ENCODE data around the gene PRG3. TPM values are rescaled to one million over a fixed set of nuclear protein-coding genes. Genes with fewer than 3 reads are reported as not detected.

Gene PRG3
- total and polyA plus RNA-seq, 4 experiments from 2014 or later = not detected

- H3K9me3 Mint-ChIP-seq = peaks cover 0 to 2% (median 0%) of the 10 kb centered on the region in 8 donors
- no peaks in the 10 kb centered on the region for H3K4me1 ChIP-seq (ENCODE audit: insufficient read depth, low read length)
- no peaks in the 10 kb centered on the region for H3K4me1 Mint-ChIP-seq
- no peaks in the 10 kb centered on the region for H3K9me3 ChIP-seq (ENCODE audit: control insufficient read depth in 1 of 2, low read length in 2 of 2)
- peaks cover 5 to 16% of the 10 kb centered on the region in 2 donors for H3K27me3 Mint-ChIP-seq
- intact Hi-C loops (cut with micrococcal nuclease) = no loop called here
- POLR2A ChIA-PET (ENCODE audit: partially characterized antibody) = no interaction called here
- DNase-seq = no peak
- no peak overlapping the region for H3K4me3 ChIP-seq (ENCODE audit: low read length in 2 of 2)
- H3K27me3 ChIP-seq (ENCODE audit: insufficient read depth, low read length) = no peaks in the 10 kb centered on the region
- CTCF ChIA-PET (ENCODE audit: partially characterized antibody) = no interaction called here
- H3K27ac Mint-ChIP-seq = no peak overlapping the region
- H3K4me3 Mint-ChIP-seq = no peak overlapping the region
- H3K36me3 ChIP-seq (ENCODE audit: insufficient read depth, low read length) = no peaks in the 10 kb centered on the region
- no peaks in the 10 kb centered on the region for H3K36me3 Mint-ChIP-seq
- no peak overlapping the region for H3K27ac ChIP-seq (ENCODE audit: low read depth, low read length)
Measured at GRCh38 chr11:57376095-57377090, 4.6 kb downstream of the PRG3 start.

- no peak for DNase-seq
- intact Hi-C loops (cut with micrococcal nuclease) = no loop called here
- Histone ChIP-seq H3K4me1 (ENCODE audit: insufficient read depth, low read length) (no peaks in the 10 kb centered on the region), H3K36me3 (ENCODE audit: insufficient read depth, low read length) (no peaks in the 10 kb centered on the region), H3K27me3 (ENCODE audit: insufficient read depth, low read length) (no peaks in the 10 kb centered on the region), H3K27ac (ENCODE audit: low read depth, low read length) (no peak overlapping the region), H3K9me3 (ENCODE audit: control insufficient read depth in 1 of 2, low read length in 2 of 2) (no peaks in the 10 kb centered on the region), H3K4me3 (ENCODE audit: low read length in 2 of 2) (no peak overlapping the region)
- no peak overlapping the region for H3K27ac Mint-ChIP-seq
- peaks cover 0 to 2% (median 0%) of the 10 kb centered on the region in 8 donors for H3K9me3 Mint-ChIP-seq
- H3K36me3 Mint-ChIP-seq = no peaks in the 10 kb centered on the region
- H3K4me3 Mint-ChIP-seq = no peak overlapping the region
- peaks cover 4 to 15% of the 10 kb centered on the region in 2 donors for H3K27me3 Mint-ChIP-seq
- CTCF ChIA-PET (ENCODE audit: partially characterized antibody) = no interaction called here
- H3K4me1 Mint-ChIP-seq = no peaks in the 10 kb centered on the region
- POLR2A ChIA-PET (ENCODE audit: partially characterized antibody) = no interaction called here
Measured at GRCh38 chr11:57375490-57375889, 5.5 kb downstream of the PRG3 start.

GRCh38 chr11:57374966-57375365, 6.0 kb downstream of the PRG3 start:
- Mint-ChIP-seq H3K9me3 (peaks cover 0 to 2% (median 0%) of the 10 kb centered on the region in 8 donors), H3K27ac (no peak overlapping the region), H3K36me3 (no peaks in the 10 kb centered on the region), H3K4me3 (no peak overlapping the region), H3K27me3 (peaks cover 3 to 13% of the 10 kb centered on the region in 2 donors), H3K4me1 (no peaks in the 10 kb centered on the region)
- Histone ChIP-seq H3K27ac (ENCODE audit: low read depth, low read length) (no peak overlapping the region), H3K27me3 (ENCODE audit: insufficient read depth, low read length) (no peaks in the 10 kb centered on the region), H3K4me1 (ENCODE audit: insufficient read depth, low read length) (no peaks in the 10 kb centered on the region), H3K36me3 (ENCODE audit: insufficient read depth, low read length) (no peaks in the 10 kb centered on the region), H3K4me3 (ENCODE audit: low read length in 2 of 2) (no peak overlapping the region), H3K9me3 (ENCODE audit: control insufficient read depth in 1 of 2, low read length in 2 of 2) (no peaks in the 10 kb centered on the region)
- intact Hi-C loops (cut with micrococcal nuclease) = no loop called here
- DNase-seq = no peak
- POLR2A ChIA-PET (ENCODE audit: partially characterized antibody) = no interaction called here
- CTCF ChIA-PET (ENCODE audit: partially characterized antibody) = no interaction called here

- POLR2A ChIA-PET (ENCODE audit: partially characterized antibody) = no interaction called here
Measured at GRCh38 chr11:57373146-57373545, 7.8 kb downstream of the PRG3 start.

DNA sequence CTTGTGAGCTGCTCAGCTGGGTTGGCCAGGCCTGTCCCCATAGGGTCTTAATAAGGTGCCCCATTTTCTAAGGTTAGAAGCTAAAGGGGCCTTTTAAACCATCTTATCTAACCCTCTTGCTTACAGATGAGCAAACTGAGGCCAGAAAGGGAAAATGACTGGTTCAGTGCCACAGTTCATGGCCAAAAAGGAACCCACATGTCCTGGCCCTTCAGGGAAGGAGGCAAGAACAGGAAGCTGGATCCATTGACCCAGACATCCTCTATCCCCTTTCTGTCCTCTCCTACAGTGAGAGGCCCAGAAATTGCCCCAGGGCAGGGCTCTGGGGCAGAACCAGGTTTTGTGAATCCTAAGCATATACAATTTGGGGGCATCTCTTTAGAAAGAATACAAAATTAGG, 10.0 kb downstream of the PRG3 start:
- DNase-seq = no peak
- intact Hi-C loops (cut with micrococcal nuclease) = no loop called here
- Histone ChIP-seq H3K27ac (ENCODE audit: low read depth, low read length) (no peak overlapping the region), H3K27me3 (ENCODE audit: insufficient read depth, low read length) (no peaks in the 10 kb centered on the region), H3K36me3 (ENCODE audit: insufficient read depth, low read length) (no peaks in the 10 kb centered on the region), H3K4me1 (ENCODE audit: insufficient read depth, low read length) (no peaks in the 10 kb centered on the region), H3K4me3 (ENCODE audit: low read length in 2 of 2) (no peak overlapping the region), H3K9me3 (ENCODE audit: control insufficient read depth in 1 of 2, low read length in 2 of 2) (no peaks in the 10 kb centered on the region)
- H3K27me3 Mint-ChIP-seq = peaks cover 0 to 2% of the 10 kb centered on the region in 2 donors
- ChIA-PET POLR2A (ENCODE audit: partially characterized antibody) (no interaction called here), CTCF (ENCODE audit: partially characterized antibody) (no interaction called here)
- no peaks in the 10 kb centered on the region for H3K36me3 Mint-ChIP-seq
- peaks cover 0 to 2% (median 0%) of the 10 kb centered on the region in 8 donors for H3K9me3 Mint-ChIP-seq
- no peak overlapping the region for H3K4me3 Mint-ChIP-seq
- no peaks in the 10 kb centered on the region for H3K4me1 Mint-ChIP-seq
- no peak overlapping the region for H3K27ac Mint-ChIP-seq

More at GRCh38 chr11:57373146-57373545, 7.8 kb downstream of the PRG3 start:
- Mint-ChIP-seq H3K9me3 (no peaks in the 10 kb centered on the region), H3K27me3 (peaks cover 3 to 5% of the 10 kb centered on the region in 2 donors), H3K4me1 (no peaks in the 10 kb centered on the region), H3K36me3 (no peaks in the 10 kb centered on the region), H3K27ac (no peak overlapping the region), H3K4me3 (no peak overlapping the region)
- Histone ChIP-seq H3K4me3 (ENCODE audit: low read length in 2 of 2) (no peak overlapping the region), H3K36me3 (ENCODE audit: insufficient read depth, low read length) (no peaks in the 10 kb centered on the region), H3K27me3 (ENCODE audit: insufficient read depth, low read length) (no peaks in the 10 kb centered on the region), H3K27ac (ENCODE audit: low read depth, low read length) (no peak overlapping the region), H3K4me1 (ENCODE audit: insufficient read depth, low read length) (no peaks in the 10 kb centered on the region), H3K9me3 (ENCODE audit: control insufficient read depth in 1 of 2, low read length in 2 of 2) (no peaks in the 10 kb centered on the region)
- DNase-seq = no peak
- intact Hi-C loops (cut with micrococcal nuclease) = no loop called here
- CTCF ChIA-PET (ENCODE audit: partially characterized antibody) = interaction anchor here (0.8 to 1.7 kb wide), 2 partner anchors 27 to 120 kb away, joined by 3 to 5 read pairs; no protein-coding TSS in a partner anchor

DNA sequence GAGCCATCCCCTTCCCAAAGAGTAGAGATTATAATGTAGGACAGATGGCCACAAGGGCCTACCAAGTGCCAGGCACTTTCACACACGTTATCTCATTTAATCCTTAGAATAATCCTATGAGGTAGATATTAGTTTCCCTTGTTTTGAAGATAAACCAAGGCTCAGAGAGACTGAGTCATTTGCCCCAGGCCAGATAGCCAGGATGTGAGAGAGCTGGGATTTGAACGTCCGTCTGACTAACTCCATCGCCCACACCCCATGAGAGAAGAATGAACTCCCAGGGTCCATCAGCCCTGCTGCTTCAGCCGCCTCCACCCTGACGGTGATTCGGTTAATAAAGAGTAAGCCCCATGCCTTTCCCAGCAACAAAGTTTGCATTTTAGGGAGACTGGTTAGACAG, 10.7 kb downstream of the PRG3 start:
- CTCF ChIA-PET (ENCODE audit: partially characterized antibody) = no interaction called here
- H3K36me3 Mint-ChIP-seq = no peaks in the 10 kb centered on the region
- POLR2A ChIA-PET (ENCODE audit: partially characterized antibody) = no interaction called here
- intact Hi-C loops (cut with micrococcal nuclease) = no loop called here
- no peak overlapping the region for H3K27ac Mint-ChIP-seq
- Histone ChIP-seq H3K4me1 (ENCODE audit: insufficient read depth, low read length) (no peaks in the 10 kb centered on the region), H3K9me3 (ENCODE audit: control insufficient read depth in 1 of 2, low read length in 2 of 2) (no peaks in the 10 kb centered on the region), H3K27ac (ENCODE audit: low read depth, low read length) (no peak overlapping the region), H3K27me3 (ENCODE audit: insufficient read depth, low read length) (no peaks in the 10 kb centered on the region), H3K36me3 (ENCODE audit: insufficient read depth, low read length) (no peaks in the 10 kb centered on the region), H3K4me3 (ENCODE audit: low read length in 2 of 2) (no peak overlapping the region)
- H3K4me3 Mint-ChIP-seq = no peak overlapping the region
- peaks cover 0 to 2% of the 10 kb centered on the region in 2 donors for H3K27me3 Mint-ChIP-seq
- no peak for DNase-seq
- H3K9me3 Mint-ChIP-seq = peaks cover 0 to 2% (median 0%) of the 10 kb centered on the region in 8 donors
- H3K4me1 Mint-ChIP-seq = no peaks in the 10 kb centered on the region

GRCh38 chr11:57368845-57369232, 12.1 kb downstream of the PRG3 start:
- Histone ChIP-seq H3K4me1 (ENCODE audit: insufficient read depth, low read length) (no peaks in the 10 kb centered on the region), H3K4me3 (ENCODE audit: low read length in 2 of 2) (no peak overlapping the region), H3K27ac (ENCODE audit: low read depth, low read length) (no peak overlapping the region), H3K36me3 (ENCODE audit: insufficient read depth, low read length) (no peaks in the 10 kb centered on the region), H3K27me3 (ENCODE audit: insufficient read depth, low read length) (no peaks in the 10 kb centered on the region), H3K9me3 (ENCODE audit: control insufficient read depth in 1 of 2, low read length in 2 of 2) (no peaks in the 10 kb centered on the region)
- H3K27me3 Mint-ChIP-seq = peaks cover 0 to 2% of the 10 kb centered on the region in 2 donors
- H3K4me3 Mint-ChIP-seq = no peak overlapping the region
- intact Hi-C loops (cut with micrococcal nuclease) = no loop called here
- POLR2A ChIA-PET (ENCODE audit: partially characterized antibody) = no interaction called here
- no peak overlapping the region for H3K27ac Mint-ChIP-seq
- H3K4me1 Mint-ChIP-seq = no peaks in the 10 kb centered on the region
- H3K36me3 Mint-ChIP-seq = no peaks in the 10 kb centered on the region
- peaks cover 0 to 2% (median 0%) of the 10 kb centered on the region in 8 donors for H3K9me3 Mint-ChIP-seq
- DNase-seq = no peak
- CTCF ChIA-PET (ENCODE audit: partially characterized antibody) = no interaction called here

All from CD4-positive, alpha-beta memory T cell (primary cell).